B cell (primary cell): ENCODE data around the gene SLC51B. TPM values are rescaled to one million over a fixed set of nuclear protein-coding genes. Genes with fewer than 3 reads are reported as not detected.

ENCODE experiments used
- ATAC-seq: fragments of 200-7000 bp; cut with Tn5 transposase; one replicate; pipeline ENCODE4 v1.10.0; 2021; ENCODE audit warnings: low read depth, mild to moderate bottlenecking, moderate number of reproducible peaks, moderate library complexity
- CTCF ChIA-PET: fragments of 350-600 bp; sonication (Branson Sonifier 250); formaldehyde crosslinking; loops from one replicate; lab custom pipeline; 2021; ENCODE audit warnings: antibody characterized with exemption, inconsistent platforms; lab: Charles Lee
- POLR2A ChIA-PET: fragments of 350-600 bp; sonication (Branson Sonifier 250); formaldehyde crosslinking; loops from one replicate; lab custom pipeline; 2021; ENCODE audit warnings: antibody characterized with exemption; lab: Charles Lee
- DNase-seq: peaks from one replicate; pipeline ENCODE4 v3.0.0; 2013
- H2AFZ ChIP-seq: 2 replicates; pipeline ENCODE4 v1.6.1; 2012; ENCODE audit warnings: mild to moderate bottlenecking, low read depth, low read length; ENCODE audit not compliant: insufficient read depth, poor library complexity, severe bottlenecking
- H3K27ac ChIP-seq, 2 donors: 1 replicate in 1 of 2; 2 replicates in 1 of 2; pipeline ENCODE4 v1.5.1; 2012 to 2013; ENCODE audit warnings: low read length in 2 of 2, mild to moderate bottlenecking in 2 of 2, moderate library complexity in 1 of 2
- H3K27me3 ChIP-seq, 4 experiments: fragments of 200-600 bp in 1 of 4; sonication (generic) in 1 of 4; replicated peaks in 1 of 4; 1 replicate in 2 of 4; 2 replicates in 2 of 4; pipeline versions ENCODE4 v1.6.1 to v1.7.0; 2013 to 2016; ENCODE audit warnings: low read length in 3 of 4, mild to moderate bottlenecking in 2 of 4, mixed read lengths in 1 of 4, moderate library complexity in 1 of 4; ENCODE audit not compliant: insufficient read depth in 4 of 4, control insufficient read depth in 3 of 4; ENCODE audit errors: control extremely low read depth in 1 of 4
- H3K36me3 ChIP-seq, 2 experiments: replicated peaks in 1 of 2; 1 replicate in 1 of 2; 2 replicates in 1 of 2; pipeline versions ENCODE4 v1.6.1 to v1.7.1; 2013; ENCODE audit warnings: low read length in 1 of 2; ENCODE audit not compliant: insufficient read depth in 2 of 2, control insufficient read depth in 1 of 2; ENCODE audit errors: control extremely low read depth in 1 of 2, extremely low read depth in 1 of 2
- H3K4me1 ChIP-seq, 2 donors: fragments of 200-600 bp in 1 of 2; sonication (generic) in 1 of 2; 1 replicate in 1 of 2; 2 replicates in 1 of 2; pipeline versions ENCODE4 v1.5.1 to v1.6.1; 2013 to 2017; ENCODE audit warnings: low read length in 2 of 2; ENCODE audit not compliant: control insufficient read depth in 2 of 2, insufficient read depth in 2 of 2
- H3K4me2 ChIP-seq: replicated peaks from 2 replicates; pipeline ENCODE3; 2012; ENCODE audit warnings: mild to moderate bottlenecking, low read depth, low read length; ENCODE audit not compliant: poor library complexity, severe bottlenecking
- H3K4me3 ChIP-seq, 5 experiments: fragments of 200-600 bp in 1 of 5; sonication (generic) in 1 of 5; 1 replicate in 3 of 5; 2 replicates in 2 of 5; pipeline versions ENCODE4 v1.5.1 to v1.7.0; 2011 to 2016; ENCODE audit warnings: low read length in 4 of 5, mild to moderate bottlenecking in 4 of 5, low read depth in 2 of 5, control low read depth in 1 of 5, moderate library complexity in 1 of 5; ENCODE audit not compliant: insufficient read depth in 1 of 5; ENCODE audit errors: control extremely low read depth in 1 of 5, extremely low read depth in 1 of 5
- H3K79me2 ChIP-seq: fragments of 200-600 bp; sonication (generic); one replicate; pipeline ENCODE4 v1.6.0; 2016; ENCODE audit warnings: low read length; ENCODE audit not compliant: control insufficient read depth, insufficient read depth
- H3K9ac ChIP-seq: fragments of 200-600 bp; sonication (generic); 2 replicates; pipeline ENCODE4 v1.6.1; 2017; ENCODE audit warnings: mild to moderate bottlenecking, low read length, moderate library complexity
- H3K9me3 ChIP-seq, 3 donors: one replicate each; pipeline versions ENCODE4 v1.6.1 to v1.7.1; 2013; ENCODE audit warnings: low read length in 2 of 3; ENCODE audit not compliant: control insufficient read depth in 2 of 3, insufficient read depth in 1 of 3; ENCODE audit errors: control extremely low read depth in 1 of 3
- H4K20me1 ChIP-seq: 2 replicates; pipeline ENCODE4 v1.6.0; 2012; ENCODE audit warnings: mild to moderate bottlenecking, low read length; ENCODE audit not compliant: insufficient read depth, control insufficient read depth, poor library complexity, severe bottlenecking
- H3K27ac Mint-ChIP-seq: one replicate; pipeline ENCODE4 v1.8.0; 2021; ENCODE audit warnings: mixed read lengths
- H3K27me3 Mint-ChIP-seq: one replicate; pipeline ENCODE4 v1.8.0; 2021; ENCODE audit warnings: mixed read lengths
- H3K4me1 Mint-ChIP-seq: one replicate; pipeline ENCODE4 v1.8.0; 2021; ENCODE audit warnings: mixed read lengths
- H3K4me3 Mint-ChIP-seq: one replicate; pipeline ENCODE4 v1.8.0; 2021; ENCODE audit warnings: mixed read lengths
- H3K9me3 Mint-ChIP-seq: one replicate; pipeline ENCODE4 v1.8.0; 2022; ENCODE audit warnings: mixed read lengths; ENCODE audit not compliant: insufficient read depth
- EZH2 ChIP-seq: IDR thresholded peaks from 2 replicates; pipeline ENCODE4 v1.6.1; 2012; ENCODE audit warnings: borderline replicate concordance, low read depth, mild to moderate bottlenecking, moderate library complexity, low read length; ENCODE audit not compliant: insufficient read depth, poor library complexity, severe bottlenecking
- WGBS: methylation state at CpG from one replicate; pipeline ENCODE4 v1.1.5; 2013; ENCODE audit warnings: missing lambda C conversion rate; ENCODE audit not compliant: insufficient coverage; 5-methylcytosine and 5-hydroxymethylcytosine counted together
- intact Hi-C: fragments of 100-400 bp; cut with micrococcal nuclease; formaldehyde crosslinking; loops from one replicate; pipeline ENCODE4 v1.10.0; 2022
- polyA plus RNA-seq: library from polyadenylated mRNA; depleted of rRNA; stranded (reverse); fragments of >200 nt; gene quantifications from 2 replicates; pipeline ENCODE4 v1.2.3, GENCODE V29; 2012
- total RNA-seq, 2 donors: library from RNA; stranded (reverse); fragments of 120-200 nt in 1 of 2; gene quantifications; 1 replicate in 1 of 2; 2 replicates in 1 of 2; pipeline versions ENCODE4 v1.2.3 to v1.2.4, GENCODE V29; 2013 to 2022
- TF ChIP-seq, protein P1 (sequence below): fragments of 200-600 bp; IDR thresholded peaks from one replicate; pipeline ENCODE4 v1.8.0; 2022; ENCODE audit warnings: antibody characterized with exemption, mild to moderate bottlenecking

SLC51B gene
- total and polyA plus RNA-seq, 2 donors (not counting 1 experiment from before 2014, with no cell fraction given), result not detected

GRCh38 chr15:65058394-65059368, 13.5 kb downstream of the SLC51B start:
- H3K27me3 ChIP-seq, result peaks cover 0 to 2% (median 0%) of the 10 kb centered on the region in 4 experiments
- H3K4me2 ChIP-seq, result no peak overlapping the region
- ChIA-PET CTCF (no interaction called here), POLR2A (no interaction called here)
- no peak overlapping the region for H3K9ac ChIP-seq
- H3K27ac ChIP-seq, result no peak overlapping the region
- no peak for TF ChIP-seq EZH2
- TF ChIP-seq, protein P1, sequence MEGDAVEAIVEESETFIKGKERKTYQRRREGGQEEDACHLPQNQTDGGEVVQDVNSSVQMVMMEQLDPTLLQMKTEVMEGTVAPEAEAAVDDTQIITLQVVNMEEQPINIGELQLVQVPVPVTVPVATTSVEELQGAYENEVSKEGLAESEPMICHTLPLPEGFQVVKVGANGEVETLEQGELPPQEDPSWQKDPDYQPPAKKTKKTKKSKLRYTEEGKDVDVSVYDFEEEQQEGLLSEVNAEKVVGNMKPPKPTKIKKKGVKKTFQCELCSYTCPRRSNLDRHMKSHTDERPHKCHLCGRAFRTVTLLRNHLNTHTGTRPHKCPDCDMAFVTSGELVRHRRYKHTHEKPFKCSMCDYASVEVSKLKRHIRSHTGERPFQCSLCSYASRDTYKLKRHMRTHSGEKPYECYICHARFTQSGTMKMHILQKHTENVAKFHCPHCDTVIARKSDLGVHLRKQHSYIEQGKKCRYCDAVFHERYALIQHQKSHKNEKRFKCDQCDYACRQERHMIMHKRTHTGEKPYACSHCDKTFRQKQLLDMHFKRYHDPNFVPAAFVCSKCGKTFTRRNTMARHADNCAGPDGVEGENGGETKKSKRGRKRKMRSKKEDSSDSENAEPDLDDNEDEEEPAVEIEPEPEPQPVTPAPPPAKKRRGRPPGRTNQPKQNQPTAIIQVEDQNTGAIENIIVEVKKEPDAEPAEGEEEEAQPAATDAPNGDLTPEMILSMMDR, result no peak
- no peak overlapping the region for H3K4me3 Mint-ChIP-seq
- no peaks in the 10 kb centered on the region for H3K4me1 Mint-ChIP-seq
- H3K9me3 Mint-ChIP-seq, result no peaks in the 10 kb centered on the region
- H3K36me3 ChIP-seq, result no peaks in the 10 kb centered on the region
- no peaks in the 10 kb centered on the region for H4K20me1 ChIP-seq
- peaks cover 4% of the 10 kb centered on the region for H3K27me3 Mint-ChIP-seq
- intact Hi-C loops, result no loop called here
- DNase-seq (no peak), ATAC-seq (no peak)
- no peak overlapping the region for H2AFZ ChIP-seq
- peaks cover 0 to 3% of the 10 kb centered on the region in 2 donors for H3K4me1 ChIP-seq
- H3K79me2 ChIP-seq, result no peaks in the 10 kb centered on the region
- H3K9me3 ChIP-seq, result peaks cover 0 to 4% (median 0%) of the 10 kb centered on the region in 3 donors
- H3K4me3 ChIP-seq, result no peak overlapping the region
- WGBS, result 97% methylated on average over 11 of the region's 16 CpGs
- no peak overlapping the region for H3K27ac Mint-ChIP-seq

DNA sequence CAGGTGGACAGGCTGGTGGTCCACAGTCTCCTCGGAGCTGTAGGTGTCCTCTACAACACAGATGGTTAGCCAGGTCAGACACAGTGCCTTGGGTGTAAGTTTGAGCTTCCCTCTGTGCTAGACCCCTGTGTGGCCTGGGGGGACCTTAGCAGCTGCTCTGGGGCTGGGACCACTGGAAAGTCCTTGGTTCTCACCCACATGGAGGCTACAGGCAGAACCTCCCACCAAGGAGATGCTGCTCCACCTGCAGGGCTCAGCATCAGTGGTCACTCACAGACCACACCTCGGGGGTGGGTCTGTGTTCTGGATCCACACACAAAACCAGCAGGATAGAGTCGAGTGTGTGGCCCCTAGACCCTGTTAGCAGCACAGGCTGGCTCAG, 14.2 kb downstream of the SLC51B start:
- no peak overlapping the region for H3K4me2 ChIP-seq
- peaks cover 0 to 2% (median 0%) of the 10 kb centered on the region in 4 experiments for H3K27me3 ChIP-seq
- intact Hi-C loops, result no loop called here
- H3K79me2 ChIP-seq, result no peaks in the 10 kb centered on the region
- Mint-ChIP-seq H3K9me3 (no peaks in the 10 kb centered on the region), H3K27ac (no peak overlapping the region), H3K4me1 (no peaks in the 10 kb centered on the region), H3K4me3 (no peak overlapping the region), H3K27me3 (peaks cover 4% of the 10 kb centered on the region)
- no peak overlapping the region for H3K4me3 ChIP-seq
- peaks cover 0 to 4% (median 0%) of the 10 kb centered on the region in 3 donors for H3K9me3 ChIP-seq
- no peaks in the 10 kb centered on the region for H3K36me3 ChIP-seq
- TF ChIP-seq EZH2, result no peak
- TF ChIP-seq, protein P1, result no peak
- WGBS, result 80% methylated on average over 3 of the region's 3 CpGs
- DNase-seq (no peak), ATAC-seq (no peak)
- no peak overlapping the region for H3K27ac ChIP-seq
- H3K4me1 ChIP-seq, result peaks cover 0 to 2% of the 10 kb centered on the region in 2 donors
- no peak overlapping the region for H2AFZ ChIP-seq
- H4K20me1 ChIP-seq, result no peaks in the 10 kb centered on the region
- ChIA-PET POLR2A (no interaction called here), CTCF (no interaction called here)
- H3K9ac ChIP-seq, result no peak overlapping the region
